GM06990 (cell line): Measurements from ENCODE around the gene DDX50.
"Not testable (repeated sequence)": the region's sequence is repeated elsewhere in the genome, so short reads cannot be mapped to it uniquely, and the experiment has no call there.

Experiments used
- DNase-seq: peaks from one replicate; pipeline ENCODE4 v3.0.0-alpha.2; 2011; ENCODE audit not compliant: insufficient read length; ENCODE audit errors: extremely low read depth
- H3K27me3 ChIP-seq: replicated peaks from 2 replicates; pipeline ENCODE4 v1.6.0; 2011; ENCODE audit warnings: low read length; ENCODE audit not compliant: control insufficient read depth, insufficient read depth
- H3K36me3 ChIP-seq: 2 replicates; pipeline ENCODE4 v1.5.1; 2011; ENCODE audit warnings: low read length; ENCODE audit not compliant: control insufficient read depth, insufficient read depth
- H3K4me3 ChIP-seq: replicated peaks from 2 replicates; pipeline ENCODE4 v1.5.1; 2011; ENCODE audit warnings: low read depth, mild to moderate bottlenecking, control low read depth, low read length
- TF ChIP-seq, protein P1 (sequence below): IDR thresholded peaks from 2 replicates; pipeline ENCODE4 v1.5.1; 2011; ENCODE audit warnings: low read length, control low read depth, mild to moderate bottlenecking, inconsistent platforms; ENCODE audit not compliant: insufficient read depth, poor library complexity, severe bottlenecking

Gene DDX50

DNA sequence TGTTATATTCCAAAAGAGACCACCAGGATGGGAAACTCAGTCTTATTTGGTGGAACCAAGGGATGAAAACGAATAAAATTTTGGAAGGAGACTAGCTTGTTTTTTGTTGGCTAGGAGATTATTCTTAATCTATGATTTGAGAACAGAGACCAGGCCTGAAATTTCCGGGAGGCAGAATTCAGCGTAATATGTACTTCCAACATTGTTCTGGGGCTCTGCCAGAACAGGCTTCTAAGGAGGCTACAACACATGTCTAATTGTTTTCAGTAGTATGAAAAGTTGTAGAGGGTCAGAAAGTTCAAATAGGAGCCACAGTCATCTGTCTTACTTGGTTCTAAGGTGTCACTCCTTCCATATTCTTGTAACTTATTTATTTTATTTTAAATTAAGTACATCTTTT is 56.5 kb downstream of the DDX50 start:
- Histone ChIP-seq H3K4me3 (peak overlapping the region; percentile 89), H3K27me3 (no peaks in the 10 kb centered on the region), H3K36me3 (peaks cover 4% of the 10 kb centered on the region)
- no peak for DNase-seq
- TF ChIP-seq, protein P1, sequence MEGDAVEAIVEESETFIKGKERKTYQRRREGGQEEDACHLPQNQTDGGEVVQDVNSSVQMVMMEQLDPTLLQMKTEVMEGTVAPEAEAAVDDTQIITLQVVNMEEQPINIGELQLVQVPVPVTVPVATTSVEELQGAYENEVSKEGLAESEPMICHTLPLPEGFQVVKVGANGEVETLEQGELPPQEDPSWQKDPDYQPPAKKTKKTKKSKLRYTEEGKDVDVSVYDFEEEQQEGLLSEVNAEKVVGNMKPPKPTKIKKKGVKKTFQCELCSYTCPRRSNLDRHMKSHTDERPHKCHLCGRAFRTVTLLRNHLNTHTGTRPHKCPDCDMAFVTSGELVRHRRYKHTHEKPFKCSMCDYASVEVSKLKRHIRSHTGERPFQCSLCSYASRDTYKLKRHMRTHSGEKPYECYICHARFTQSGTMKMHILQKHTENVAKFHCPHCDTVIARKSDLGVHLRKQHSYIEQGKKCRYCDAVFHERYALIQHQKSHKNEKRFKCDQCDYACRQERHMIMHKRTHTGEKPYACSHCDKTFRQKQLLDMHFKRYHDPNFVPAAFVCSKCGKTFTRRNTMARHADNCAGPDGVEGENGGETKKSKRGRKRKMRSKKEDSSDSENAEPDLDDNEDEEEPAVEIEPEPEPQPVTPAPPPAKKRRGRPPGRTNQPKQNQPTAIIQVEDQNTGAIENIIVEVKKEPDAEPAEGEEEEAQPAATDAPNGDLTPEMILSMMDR = no peak

DNA sequence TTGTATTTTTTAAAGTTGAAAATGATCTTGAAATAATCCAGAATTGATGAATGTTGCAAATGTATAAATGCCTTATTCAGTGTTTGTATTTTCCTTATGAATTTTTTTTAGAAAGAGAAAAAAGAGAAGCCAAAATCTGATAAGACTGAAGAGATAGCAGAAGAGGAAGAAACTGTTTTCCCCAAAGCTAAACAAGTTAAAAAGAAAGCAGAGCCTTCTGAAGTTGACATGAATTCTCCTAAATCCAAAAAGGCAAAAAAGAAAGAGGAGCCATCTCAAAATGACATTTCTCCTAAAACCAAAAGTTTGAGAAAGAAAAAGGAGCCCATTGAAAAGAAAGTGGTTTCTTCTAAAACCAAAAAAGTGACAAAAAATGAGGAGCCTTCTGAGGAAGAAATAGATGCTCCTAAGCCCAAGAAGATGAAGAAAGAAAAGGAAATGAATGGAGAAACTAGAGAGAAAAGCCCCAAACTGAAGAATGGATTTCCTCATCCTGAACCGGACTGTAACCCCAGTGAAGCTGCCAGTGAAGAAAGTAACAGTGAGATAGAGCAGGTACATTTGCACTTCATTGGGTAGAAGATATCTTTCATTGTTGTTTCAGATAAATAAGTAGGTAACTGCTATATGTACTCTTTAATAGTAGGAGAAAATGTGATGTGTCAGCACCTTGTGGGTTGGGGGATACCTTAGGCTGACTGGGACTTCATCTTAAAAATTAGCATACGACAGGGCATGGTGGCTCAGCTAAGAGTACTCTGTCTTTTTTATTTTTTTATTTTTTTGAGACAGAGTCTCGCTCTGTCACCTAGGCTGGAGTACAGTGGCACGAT is 58.8 kb downstream of the DDX50 start:
- Histone ChIP-seq H3K4me3 (peak overlapping the region; percentile 14; the same call in 1 of the 2 replicates), H3K27me3 (no peaks in the 10 kb centered on the region), H3K36me3 (peaks cover 10% of the 10 kb centered on the region)
- TF ChIP-seq, protein P1 = no peak
- no peak for DNase-seq

DNA sequence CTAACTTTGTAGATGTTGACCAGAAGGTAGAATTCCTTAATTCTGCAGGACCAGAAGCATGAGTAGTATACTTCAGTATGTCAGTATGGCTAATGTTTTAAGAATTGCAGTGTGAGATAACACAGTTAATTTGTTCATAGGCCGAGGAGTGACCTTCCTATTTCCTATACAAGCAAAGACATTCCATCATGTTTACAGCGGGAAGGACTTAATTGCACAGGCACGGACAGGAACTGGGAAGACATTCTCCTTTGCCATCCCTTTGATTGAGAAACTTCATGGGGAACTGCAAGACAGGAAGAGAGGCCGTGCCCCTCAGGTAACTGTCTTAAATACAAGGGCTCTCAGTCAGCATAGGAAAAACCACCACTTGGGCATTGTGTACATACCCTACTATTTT is 62.0 kb downstream of the DDX50 start:
- Histone ChIP-seq H3K36me3 (peaks cover 16% of the 10 kb centered on the region), H3K4me3 (no peak overlapping the region), H3K27me3 (no peaks in the 10 kb centered on the region)
- DNase-seq = no peak
- TF ChIP-seq, protein P1 = no peak

DNA sequence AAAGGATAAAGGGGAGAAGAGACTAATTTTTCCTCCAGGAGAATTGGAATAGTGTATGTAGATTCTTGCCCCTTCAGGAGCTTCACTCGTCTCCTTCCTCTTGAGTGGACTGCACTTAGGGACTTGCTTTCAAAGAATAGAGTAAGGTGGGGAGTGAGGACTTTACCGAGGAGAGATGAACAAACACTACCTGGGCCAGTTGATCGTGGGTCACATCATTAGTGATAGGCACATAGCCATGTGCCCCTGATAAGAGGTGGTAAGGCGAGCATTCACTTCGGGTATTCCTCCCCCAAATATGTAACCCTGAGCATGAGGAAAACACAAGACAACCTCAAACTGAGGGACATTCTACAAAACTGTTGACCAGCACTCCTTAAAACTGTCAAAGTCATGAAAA is 72.9 kb downstream of the DDX50 start:
- DNase-seq = no peak
- Histone ChIP-seq H3K4me3 (no peak overlapping the region), H3K27me3 (no peaks in the 10 kb centered on the region), H3K36me3 (peaks cover 30% of the 10 kb centered on the region)
- TF ChIP-seq, protein P1 = no peak

DNA sequence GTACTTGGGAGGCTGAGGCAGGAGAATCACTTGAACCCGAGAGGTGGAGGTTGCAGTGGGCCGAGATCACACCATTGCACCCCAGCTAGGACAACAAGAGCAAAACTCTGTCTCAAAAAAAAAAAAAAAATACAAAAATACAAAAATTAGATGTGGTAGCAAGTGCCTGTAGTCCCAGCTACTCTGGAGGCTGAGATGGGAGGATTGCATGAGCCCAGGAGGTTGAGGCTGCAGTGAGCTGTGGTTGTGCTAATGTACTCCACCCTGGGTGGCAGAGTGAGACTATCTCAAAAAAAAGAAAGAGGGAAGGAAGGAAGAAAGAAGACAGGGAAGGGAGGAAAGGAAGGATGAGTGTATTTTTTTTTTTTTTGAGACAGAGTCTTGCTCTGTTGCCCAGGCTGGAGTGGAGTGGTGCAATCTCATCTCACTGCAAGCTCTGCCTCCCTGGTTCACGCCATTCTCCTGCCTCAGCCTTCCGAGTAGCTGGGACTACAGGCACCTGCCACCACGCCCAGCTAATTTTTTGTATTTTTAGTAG is 74.9 kb downstream of the DDX50 start:
- not testable (repeated sequence) for DNase-seq, H3K4me3 ChIP-seq, H3K27me3 ChIP-seq
- H3K36me3 ChIP-seq = peaks cover 24% of the 10 kb centered on the region

DNA sequence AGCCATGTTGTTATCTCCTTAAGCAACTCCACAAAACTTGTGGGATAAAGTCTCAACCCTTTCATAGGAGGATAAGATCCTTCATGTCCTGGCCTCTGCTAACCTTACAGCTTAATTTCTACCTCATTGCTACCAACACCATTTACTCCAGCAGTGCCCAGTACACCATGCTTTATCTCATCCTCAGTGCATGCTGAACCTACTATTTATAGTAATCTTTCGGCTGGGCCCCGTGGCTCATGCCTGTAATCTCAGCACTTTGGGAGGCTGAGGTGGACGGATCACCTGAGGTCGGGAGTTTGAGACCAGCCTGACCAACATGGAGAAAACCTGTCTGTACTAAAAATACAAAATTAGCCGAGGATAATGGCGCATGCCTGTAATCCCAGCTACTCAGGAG is 78.6 kb downstream of the DDX50 start:
- H3K36me3 ChIP-seq = peaks cover 14% of the 10 kb centered on the region
- not testable (repeated sequence) for H3K4me3 ChIP-seq, DNase-seq

More for the DNA sequence above, 78.6 kb downstream of the DDX50 start:
- not testable (repeated sequence) for H3K27me3 ChIP-seq
